ENCODE data around the gene XDH.

DNA sequence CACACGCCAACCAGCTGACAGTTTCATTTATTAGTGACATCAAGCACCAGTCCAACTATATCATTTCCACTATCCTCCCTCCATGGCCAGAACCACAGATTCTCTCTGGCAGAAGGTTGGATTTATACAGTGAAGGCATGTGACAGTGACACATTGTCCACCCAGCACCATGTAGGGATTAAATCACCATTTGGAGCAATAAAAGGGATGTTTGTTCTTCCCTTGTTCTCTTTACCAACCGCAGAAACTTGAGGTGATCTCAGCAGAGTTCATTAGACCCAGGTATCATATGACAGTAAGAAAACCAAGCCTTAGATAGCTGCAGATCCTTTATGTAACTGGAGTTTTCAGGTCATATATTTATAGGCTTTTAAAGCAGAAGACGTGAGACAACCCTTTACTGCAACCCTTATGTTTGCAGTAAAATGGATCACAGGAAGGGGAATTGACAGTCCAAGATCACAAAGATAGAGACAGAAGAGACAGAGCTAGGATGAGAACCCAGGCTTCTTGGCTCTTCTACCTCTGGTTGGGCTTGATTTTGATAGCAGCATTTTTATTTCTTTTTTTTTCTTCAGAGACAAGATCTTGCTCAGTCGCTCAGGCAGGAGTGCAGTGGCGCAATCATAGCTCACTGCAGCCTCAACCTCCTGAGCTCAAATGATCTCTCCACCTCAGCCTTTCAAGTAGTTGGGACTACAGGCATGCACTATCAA, 80.1 kb downstream of the XDH start:
- no peak for TF ChIP-seq EZH2phosphoT487 (IDR thresholded peaks at IDR 0.05; ENCODE audit: insufficient read depth, low read depth)
- TF ChIP-seq EZH2 (IDR thresholded peaks at IDR 0.05; ENCODE audit: insufficient read depth, poor library complexity, severe bottlenecking), result no peak

All from GM23248 (cell line).